GM23248 (cell line): ENCODE data around the gene RAB40A. TPM values are rescaled to one million over a fixed set of nuclear protein-coding genes. Genes with fewer than 3 reads are reported as not detected.
"Not testable (repeated sequence)": the region's sequence is repeated elsewhere in the genome, so short reads cannot be mapped to it uniquely, and the experiment has no call there.

Experiments
- DNase-seq: peaks from one replicate; pipeline ENCODE4 v3.0.0-alpha.2; 2015
- H2AFZ ChIP-seq: fragments of 200-600 bp; sonication (generic); 2 replicates; pipeline ENCODE4 v1.6.1; 2016; ENCODE audit warnings: antibody characterized with exemption
- H3F3A ChIP-seq: fragments of 200-600 bp; sonication (generic); 2 replicates; pipeline ENCODE4 v1.6.1; 2016; ENCODE audit warnings: mild to moderate bottlenecking, antibody characterized with exemption, mixed run types; ENCODE audit not compliant: insufficient read depth
- H3K27ac ChIP-seq: fragments of 200-600 bp; sonication (generic); 2 replicates; pipeline ENCODE4 v1.5.1; 2016; ENCODE audit warnings: mild to moderate bottlenecking
- H3K27me3 ChIP-seq: fragments of 200-600 bp; sonication (generic); replicated peaks from 2 replicates; pipeline ENCODE4 v1.6.1; 2016; ENCODE audit warnings: mild to moderate bottlenecking; ENCODE audit not compliant: insufficient read depth
- H3K36me3 ChIP-seq: fragments of 200-600 bp; sonication (generic); 2 replicates; pipeline ENCODE4 v1.6.1; 2016; ENCODE audit warnings: low read depth, mild to moderate bottlenecking
- H3K4me1 ChIP-seq: fragments of 200-600 bp; sonication (generic); 2 replicates; pipeline ENCODE4 v1.6.1; 2016; ENCODE audit warnings: mild to moderate bottlenecking; ENCODE audit not compliant: insufficient read depth
- H3K4me2 ChIP-seq: fragments of 200-600 bp; sonication (generic); one replicate; pipeline ENCODE4 v1.6.1; 2016; ENCODE audit warnings: mild to moderate bottlenecking; ENCODE audit not compliant: unreplicated experiment
- H3K4me3 ChIP-seq: fragments of 200-600 bp; sonication (generic); 2 replicates; pipeline ENCODE4 v1.5.1; 2016; ENCODE audit warnings: mild to moderate bottlenecking
- H3K79me2 ChIP-seq: fragments of 200-600 bp; sonication (generic); 2 replicates; pipeline ENCODE4 v1.6.1; 2016; ENCODE audit warnings: mild to moderate bottlenecking; ENCODE audit not compliant: insufficient read depth
- H3K9ac ChIP-seq: fragments of 200-600 bp; sonication (generic); 2 replicates; pipeline ENCODE4 v1.6.1; 2016; ENCODE audit warnings: mild to moderate bottlenecking
- H3K9me2 ChIP-seq: fragments of 200-600 bp; sonication (generic); 2 replicates; pipeline ENCODE4 v1.6.1; 2016; ENCODE audit warnings: mixed run types, mild to moderate bottlenecking, moderate library complexity; ENCODE audit not compliant: insufficient read depth
- H3K9me3 ChIP-seq: fragments of 200-600 bp; sonication (generic); one replicate; pipeline ENCODE4 v1.6.1; 2017; ENCODE audit warnings: low read depth
- H4K20me1 ChIP-seq: fragments of 200-600 bp; sonication (generic); 2 replicates; pipeline ENCODE4 v1.6.0; 2016; ENCODE audit not compliant: insufficient read depth
- EZH2 ChIP-seq: fragments of 200-600 bp; sonication (generic); IDR thresholded peaks from 2 replicates; pipeline ENCODE4 v1.6.1; 2018; ENCODE audit warnings: antibody characterized with exemption, mild to moderate bottlenecking; ENCODE audit not compliant: insufficient read depth, poor library complexity, severe bottlenecking
- EZH2phosphoT487 ChIP-seq: fragments of 200-600 bp; sonication (generic); IDR thresholded peaks from 2 replicates; pipeline ENCODE4 v1.6.1; 2018; ENCODE audit warnings: antibody characterized with exemption, moderate library complexity, mild to moderate bottlenecking, low read depth; ENCODE audit not compliant: insufficient read depth
- WGBS, 2 experiments: methylation state at CpG; one replicate each; pipeline ENCODE4 v1.1.6; 2015 to 2017; ENCODE audit warnings: low lambda C conversion rate in 2 of 2, low coverage in 1 of 2; ENCODE audit errors: missing lambda C conversion rate in 2 of 2; 5-methylcytosine and 5-hydroxymethylcytosine counted together
- in situ Hi-C: fragments of 300-500 bp; cut with MboI; formaldehyde crosslinking; loops from 2 replicates; pipeline ENCODE4 v1.15.0; 2020
- polyA plus RNA-seq: library from polyadenylated mRNA; unstranded; fragments of >200 nt; fragmentation: Nextera tagmentation; extraction: Ambion mirVana; gene quantifications from 2 replicates; pipeline ENCODE4 v1.2.1, GENCODE V29; 2016
- total RNA-seq: library from RNA; depleted of rRNA; stranded (reverse); fragments of >200 nt; shearing (Covaris generic); gene quantifications from 2 replicates; pipeline ENCODE4 v1.2.3, GENCODE V29; 2014; rRNA removed

The RAB40A gene
- total and polyA plus RNA-seq, 2 experiments from 2014 or later, result 0.34 TPM; not detected in 1

- in situ Hi-C loops, result loop anchor here (10.0 to 25.0 kb wide), 2 partner anchors 119 to 252 kb away; partner anchors contain the start of gene BEX4
- Histone ChIP-seq H3K9me3 (no peaks in the 10 kb centered on the region), H3K36me3 (no peaks in the 10 kb centered on the region), H2AFZ (no peak overlapping the region), H3K79me2 (no peaks in the 10 kb centered on the region), H3K9me2 (no peaks in the 10 kb centered on the region), H3K27ac (no peak overlapping the region), H3K9ac (no peak overlapping the region), H4K20me1 (no peaks in the 10 kb centered on the region), H3K4me3 (no peak overlapping the region), H3K4me1 (no peaks in the 10 kb centered on the region; the same call in 1 of the 2 replicates), H3F3A (no peaks in the 10 kb centered on the region), H3K27me3 (no peaks in the 10 kb centered on the region), H3K4me2 (no peak overlapping the region)
- 73 to 74% methylated on average over 7 to 8 of the region's 8 CpGs for WGBS, 2 experiments
- TF ChIP-seq EZH2phosphoT487, result no peak
- no peak for TF ChIP-seq EZH2
- DNase-seq, result peak; percentile 47
Observed at GRCh38 chrX:103464072-103464773, 55.1 kb downstream of the RAB40A start.

DNA sequence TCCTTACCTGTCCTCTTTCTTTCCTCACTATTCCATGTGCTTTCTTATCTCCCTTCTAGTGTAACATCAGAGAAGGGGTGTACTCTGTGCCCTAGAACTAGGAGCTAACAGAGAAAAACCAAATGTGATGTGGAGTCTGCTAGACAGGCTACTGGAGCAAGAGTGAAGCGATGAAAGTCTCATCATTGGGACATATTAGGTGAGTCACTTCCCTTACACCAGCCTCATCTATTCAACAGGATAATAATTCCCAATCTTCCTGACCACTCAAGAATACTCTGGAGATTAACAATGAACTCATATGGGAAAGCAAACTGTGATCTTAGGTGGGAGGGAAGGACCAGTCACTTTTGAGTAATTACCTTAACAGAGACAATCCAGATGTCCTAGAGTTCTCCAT, 58.1 kb downstream of the RAB40A start:
- no peaks in the 10 kb centered on the region for H3K79me2 ChIP-seq
- TF ChIP-seq EZH2phosphoT487, result no peak
- no peak for TF ChIP-seq EZH2
- 0 to 18% methylated on average over 1 of the region's 1 CpG for WGBS, 2 experiments
- no peaks in the 10 kb centered on the region for H3K9me2 ChIP-seq
- H3F3A ChIP-seq, result no peaks in the 10 kb centered on the region
- H3K4me2 ChIP-seq, result no peak overlapping the region
- in situ Hi-C loops, result loop anchor here (10.0 to 25.0 kb wide), 2 partner anchors 116 to 249 kb away; partner anchors contain the start of gene BEX4
- DNase-seq, result peak; percentile 44
- no peaks in the 10 kb centered on the region for H3K27me3 ChIP-seq
- H3K4me1 ChIP-seq, result no peaks in the 10 kb centered on the region; the same call in 1 of the 2 replicates
- no peaks in the 10 kb centered on the region for H3K36me3 ChIP-seq
- no peak overlapping the region for H3K27ac ChIP-seq
- no peak overlapping the region for H3K9ac ChIP-seq
- H2AFZ ChIP-seq, result no peak overlapping the region
- no peaks in the 10 kb centered on the region for H3K9me3 ChIP-seq
- no peaks in the 10 kb centered on the region for H4K20me1 ChIP-seq
- no peak overlapping the region for H3K4me3 ChIP-seq

- not testable (repeated sequence) for H3K9me2 ChIP-seq, H3K36me3 ChIP-seq, DNase-seq, H3F3A ChIP-seq, H4K20me1 ChIP-seq, H3K4me1 ChIP-seq, H3K9ac ChIP-seq, H3K4me2 ChIP-seq, H3K27ac ChIP-seq, H3K79me2 ChIP-seq, H2AFZ ChIP-seq, H3K9me3 ChIP-seq, H3K4me3 ChIP-seq, H3K27me3 ChIP-seq
- 97 to 99% methylated on average over 11 to 12 of the region's 15 CpGs for WGBS, 2 experiments
- in situ Hi-C loops, result loop anchor here (10.0 to 25.0 kb wide), 2 partner anchors 115 to 248 kb away; partner anchors contain the start of gene BEX4
Observed at GRCh38 chrX:103460001-103460755, 59.1 kb downstream of the RAB40A start.

- peaks cover 11% of the 10 kb centered on the region for H3K4me1 ChIP-seq
- peak; percentile 93 for DNase-seq
- TF ChIP-seq EZH2 (no peak), EZH2phosphoT487 (0 out of 2 replicates have a peak, but pooled peaks have one; percentile 62)
- WGBS, 2 experiments, result 0% methylated on average over 2 of the region's 2 CpGs
- H3K4me3 ChIP-seq, result no peak overlapping the region
- H3K36me3 ChIP-seq, result no peaks in the 10 kb centered on the region
- H3K27ac ChIP-seq, result peak overlapping the region; percentile 86
- H2AFZ ChIP-seq, result no peak overlapping the region
- no peaks in the 10 kb centered on the region for H3K79me2 ChIP-seq
- peak overlapping the region; percentile 45 for H3K4me2 ChIP-seq
- H3K27me3 ChIP-seq, result no peaks in the 10 kb centered on the region
- no peaks in the 10 kb centered on the region for H3K9me3 ChIP-seq
- H4K20me1 ChIP-seq, result no peaks in the 10 kb centered on the region
- H3K9ac ChIP-seq, result peak overlapping the region; percentile 60
- peaks cover 3% of the 10 kb centered on the region; the same call in 1 of the 2 replicates for H3F3A ChIP-seq
- no peaks in the 10 kb centered on the region for H3K9me2 ChIP-seq
- in situ Hi-C loops, result loop anchor here (25.0 kb wide), 1 partner anchor 241 kb away; the partner anchor contains the start of gene BEX4
Observed at GRCh38 chrX:103453655-103454054, 65.6 kb downstream of the RAB40A start.

Other genes with a start within 250 kb of the RAB40A start
- gene TCEAL5, start 242.7 kb downstream of the RAB40A start, total RNA-seq, result not detected in 2 replicates
- not detected in 2 replicates for gene TCEAL5, start 242.7 kb downstream of the RAB40A start, polyA plus RNA-seq
- gene BEX2, start 208.5 kb downstream of the RAB40A start, total RNA-seq, result not detected in 2 replicates
- gene BEX2, start 208.5 kb downstream of the RAB40A start, polyA plus RNA-seq, result not detected in 2 replicates
- 8.0 and 17.1 TPM in 2 replicates for gene TCEAL7, start 189.2 kb downstream of the RAB40A start, total RNA-seq
- 21.8 and 21.9 TPM in 2 replicates for gene TCEAL7, start 189.2 kb downstream of the RAB40A start, polyA plus RNA-seq
- gene TCEAL9, start 163.0 kb downstream of the RAB40A start, total RNA-seq, result 86.4 and 107 TPM in 2 replicates
- 188 and 192 TPM in 2 replicates for gene TCEAL9, start 163.0 kb downstream of the RAB40A start, polyA plus RNA-seq
- 129 and 154 TPM in 2 replicates for gene BEX3, start 143.0 kb downstream of the RAB40A start, total RNA-seq
- gene BEX3, start 143.0 kb downstream of the RAB40A start, polyA plus RNA-seq, result 300 and 313 TPM in 2 replicates
- gene TCEAL4, start 66.0 kb upstream of the RAB40A start, total RNA-seq, result 41.1 and 44.5 TPM in 2 replicates
- gene TCEAL4, start 66.0 kb upstream of the RAB40A start, polyA plus RNA-seq, result 108 and 112 TPM in 2 replicates
- gene TCEAL3, start 88.5 kb upstream of the RAB40A start, total RNA-seq, result 16.3 and 33.4 TPM in 2 replicates
- gene TCEAL3, start 88.5 kb upstream of the RAB40A start, polyA plus RNA-seq, result 53.1 and 58.1 TPM in 2 replicates
- 22.8 and 30.7 TPM in 2 replicates for gene TCEAL1, start 109.5 kb upstream of the RAB40A start, total RNA-seq
- gene TCEAL1, start 109.5 kb upstream of the RAB40A start, polyA plus RNA-seq, result 30.6 and 32.0 TPM in 2 replicates
- gene MORF4L2, start 167.2 kb upstream of the RAB40A start, total RNA-seq, result 640 and 664 TPM in 2 replicates
- gene MORF4L2, start 167.2 kb upstream of the RAB40A start, polyA plus RNA-seq, result 482 and 486 TPM in 2 replicates
- gene TMEM31, start 191.4 kb upstream of the RAB40A start, total RNA-seq, result not detected in 2 replicates
- gene TMEM31, start 191.4 kb upstream of the RAB40A start, polyA plus RNA-seq, result 0.26 and 0.28 TPM in 2 replicates